GM21529 (cell line): ENCODE measurements around the gene BICRA.

Experiments used
- ATAC-seq: cut with Tn5 transposase; IDR thresholded peaks from one replicate; pipeline ENCODE4 v1.9.1; 2021; ENCODE audit not compliant: unreplicated experiment

BICRA gene

GRCh38 chr19:47600246-47601179 lies 8.4 kb upstream of the BICRA start:
- peak; percentile 95 for ATAC-seq

GRCh38 chr19:47601180-47601904 lies 7.6 kb upstream of the BICRA start:
- no peak for ATAC-seq

- ATAC-seq = no peak
Measured at GRCh38 chr19:47603706-47604565, 5.0 kb upstream of the BICRA start.

DNA sequence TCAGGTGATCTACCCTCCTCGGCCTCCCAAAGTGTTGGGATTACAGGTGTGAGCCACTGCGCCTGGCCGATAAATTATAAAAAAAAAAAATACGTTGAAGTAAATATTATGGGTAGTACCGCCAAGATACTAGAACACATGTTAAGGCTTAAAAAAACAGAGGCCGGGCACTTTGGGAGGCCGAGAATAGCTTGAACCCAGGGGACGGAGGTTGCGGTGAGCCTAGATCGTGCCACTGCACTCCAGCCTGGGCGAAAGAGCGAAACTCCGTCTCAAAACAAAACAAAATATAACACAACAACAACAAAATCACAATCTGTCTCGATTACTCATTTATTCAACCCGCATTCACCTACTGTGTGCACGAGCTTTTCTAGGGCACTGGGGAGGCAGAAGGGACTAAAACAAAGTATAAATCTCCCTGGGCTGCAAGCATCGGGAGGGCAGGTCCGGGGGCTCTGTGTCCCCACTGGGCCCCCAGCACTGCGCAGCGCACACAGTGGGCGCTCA lies 1.3 kb upstream of the BICRA start:
- ATAC-seq = no peak

GRCh38 chr19:47608074-47608918 lies 638 bp upstream of the BICRA start:
- peak; percentile 74 for ATAC-seq

DNA sequence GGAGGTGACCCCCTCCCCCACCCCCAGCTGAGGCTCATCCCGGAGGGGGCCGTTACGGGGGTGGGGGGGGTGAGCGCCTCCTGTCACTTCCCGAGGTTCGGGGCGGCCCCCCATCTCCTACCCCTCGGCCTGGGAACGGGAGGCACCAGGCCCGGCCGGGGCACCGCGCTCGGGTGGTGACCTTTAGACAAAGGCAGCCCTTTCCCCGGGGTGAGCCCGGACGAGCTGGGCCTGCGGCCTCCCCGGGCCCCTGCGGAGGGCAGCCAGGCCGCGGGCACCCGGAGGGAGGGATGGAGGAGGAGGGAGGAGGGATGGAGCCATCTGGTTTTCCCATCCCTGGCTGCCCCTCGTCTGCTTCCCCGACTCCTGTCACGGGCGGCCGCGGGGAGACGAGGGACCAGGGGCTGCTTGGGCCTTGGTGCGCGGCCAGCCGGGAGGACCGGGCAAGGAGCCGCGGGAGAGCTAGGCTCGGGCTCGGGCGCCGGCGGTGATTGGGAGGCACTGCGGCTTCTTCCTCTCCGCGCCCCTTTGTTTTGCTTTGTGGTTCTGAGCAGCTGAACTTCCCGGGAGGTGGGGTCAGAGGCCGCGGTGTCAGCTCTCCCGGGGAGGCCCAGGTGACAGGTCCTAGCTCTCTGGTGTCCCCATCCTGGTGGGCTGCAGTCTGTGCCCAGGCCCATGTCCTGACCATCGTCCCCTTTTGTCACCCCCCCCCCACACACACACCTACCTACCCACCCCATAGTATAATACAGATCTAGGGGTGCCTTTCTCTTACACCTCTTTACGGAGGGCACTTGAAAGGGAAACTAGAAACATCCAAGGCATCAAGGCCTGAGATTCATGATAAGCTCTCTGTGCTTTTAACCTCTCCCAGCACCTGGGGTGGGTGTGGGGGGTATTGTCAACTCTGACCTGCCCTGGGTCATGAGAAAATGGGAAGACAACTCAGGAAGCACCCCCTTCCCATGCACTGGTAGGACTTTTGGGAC lies 1.3 kb downstream of the BICRA start:
- ATAC-seq = no peak

- ATAC-seq = no peak
Measured at GRCh38 chr19:47610902-47611301, 2.0 kb downstream of the BICRA start.

DNA sequence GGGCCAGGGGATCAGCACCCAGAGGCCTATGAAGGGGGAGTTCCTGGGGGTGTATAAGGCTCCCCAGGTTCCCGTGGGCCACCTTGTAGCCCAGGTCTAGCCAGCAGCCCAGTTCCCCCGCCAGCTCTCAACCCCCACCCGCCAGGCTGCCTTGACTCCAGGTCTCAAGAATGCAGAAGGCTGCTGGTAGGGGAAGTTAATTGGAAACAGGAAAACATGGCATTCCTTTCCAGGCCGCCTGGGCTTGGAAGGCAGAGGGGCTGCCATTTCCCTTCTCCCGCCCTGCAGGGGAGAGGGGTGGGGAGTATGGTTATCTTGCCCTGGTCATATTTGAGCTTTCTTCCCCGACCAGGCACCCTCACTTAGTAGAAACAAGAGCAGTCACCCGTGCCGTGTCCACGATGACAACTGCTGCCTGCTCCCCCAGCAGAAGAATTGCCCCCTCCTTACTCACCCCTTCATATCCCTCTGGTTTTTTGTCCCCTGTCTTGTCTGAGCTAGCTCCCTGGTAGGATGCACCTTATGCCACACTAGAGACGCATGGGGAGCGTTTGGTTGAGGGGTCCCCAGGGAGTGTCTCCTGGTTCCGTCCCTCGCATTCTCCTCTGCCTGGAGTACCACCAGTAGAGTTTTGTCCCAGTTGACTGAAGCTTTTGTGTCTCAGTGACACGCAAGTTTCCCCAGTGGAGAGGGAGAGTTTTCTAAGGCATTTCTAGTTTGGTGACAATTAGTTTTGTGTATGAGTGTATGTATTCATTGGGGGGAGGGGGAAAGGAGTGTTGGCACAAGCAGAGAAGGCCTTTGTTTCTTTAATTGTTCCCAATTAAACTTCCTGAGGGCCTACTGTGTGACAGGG lies 4.5 kb downstream of the BICRA start:
- ATAC-seq = no peak

DNA sequence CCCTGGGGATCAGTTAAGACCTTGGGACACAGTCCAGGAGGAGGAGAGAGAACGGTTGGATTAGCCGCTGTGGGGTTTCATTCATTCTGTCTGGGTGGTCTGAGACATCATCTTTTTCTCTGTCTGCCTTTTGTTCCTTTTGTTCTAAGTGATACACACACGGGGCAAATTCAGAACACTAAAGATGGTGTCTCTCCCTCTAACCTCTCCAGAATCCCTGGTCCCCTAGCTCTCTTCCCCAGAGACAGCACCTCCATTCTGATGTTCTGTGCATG lies 5.0 kb downstream of the BICRA start:
- no peak for ATAC-seq

DNA sequence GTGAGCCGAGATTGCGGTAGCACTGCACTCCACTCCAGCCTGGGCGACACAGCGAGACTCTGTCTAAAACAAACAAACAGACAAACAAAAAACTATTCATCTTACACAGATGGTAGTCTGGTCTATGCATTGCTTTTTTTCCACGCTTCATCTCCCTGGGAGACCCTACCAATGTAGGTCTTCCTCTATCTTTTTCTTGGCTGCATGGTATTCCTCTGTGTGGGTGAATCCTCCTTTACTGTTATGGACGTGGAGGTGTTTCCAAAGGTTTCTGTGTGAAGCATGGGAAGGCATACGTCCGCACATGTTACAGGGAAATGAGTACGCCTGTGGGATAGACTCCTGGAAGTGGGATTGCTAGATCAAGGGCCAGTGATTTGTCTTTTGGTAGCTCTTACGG lies 5.6 kb downstream of the BICRA start:
- ATAC-seq = no peak

DNA sequence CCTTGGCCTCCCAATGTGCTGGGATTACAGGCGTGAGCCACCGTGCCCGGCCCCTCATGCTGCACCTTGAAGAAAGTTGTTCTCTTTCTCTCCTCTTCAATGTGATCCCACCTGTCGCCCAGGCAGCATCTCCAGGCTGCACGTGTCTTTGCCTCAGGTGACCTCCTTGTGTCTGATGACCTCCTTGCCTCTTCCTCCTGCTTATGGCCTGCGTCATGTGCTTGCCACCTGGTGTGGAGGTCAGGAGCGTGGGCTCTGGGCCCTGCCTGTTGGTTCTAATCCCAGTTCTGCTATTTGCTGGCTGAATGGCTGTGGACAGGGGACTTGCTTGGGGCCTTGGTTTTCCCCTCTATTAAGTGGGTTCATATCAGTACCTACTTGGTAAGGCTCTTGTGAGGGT lies 6.3 kb downstream of the BICRA start:
- no peak for ATAC-seq

DNA sequence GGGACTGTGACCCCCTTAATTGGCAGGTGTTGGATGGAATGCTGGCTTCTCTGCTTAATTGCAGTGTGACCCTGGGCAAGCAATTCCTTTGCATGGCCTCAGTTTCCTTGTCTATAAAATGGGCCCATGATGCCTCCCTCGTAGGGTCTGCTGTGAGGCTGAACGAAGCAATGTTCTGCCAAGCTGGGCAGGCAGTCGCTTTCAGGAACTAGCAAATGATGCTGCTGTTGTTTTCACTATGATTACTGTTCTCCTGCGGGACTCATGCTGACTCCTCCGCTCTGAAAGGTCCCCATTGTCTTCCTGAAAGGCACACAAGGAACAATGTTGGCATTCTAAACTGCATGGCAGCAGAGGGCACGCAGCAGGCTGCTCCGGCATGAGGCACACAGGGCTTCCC lies 6.8 kb downstream of the BICRA start:
- no peak for ATAC-seq

- no peak for ATAC-seq
Measured at GRCh38 chr19:47618771-47619170, 9.8 kb downstream of the BICRA start.

- ATAC-seq = no peak
Measured at GRCh38 chr19:47619763-47620162, 10.8 kb downstream of the BICRA start.

- no peak for ATAC-seq
Measured at GRCh38 chr19:47623151-47623920, 14.4 kb downstream of the BICRA start.

- no peak for ATAC-seq
Measured at GRCh38 chr19:47623921-47624391, 15.0 kb downstream of the BICRA start.

- no peak for ATAC-seq
Measured at GRCh38 chr19:47625650-47626049, 16.7 kb downstream of the BICRA start.
